Hematopoietic multipotent progenitor cell treated with erythropoietin and hydrocortisone succinate and interleukin-3 and kit ligand, for 4 days (in vitro differentiated cells): ENCODE results near the gene ZNF488.

ENCODE experiments used
- DNase-seq: peaks from one replicate; pipeline ENCODE4 v3.0.0-alpha.2; 2015

ZNF488 gene

DNA sequence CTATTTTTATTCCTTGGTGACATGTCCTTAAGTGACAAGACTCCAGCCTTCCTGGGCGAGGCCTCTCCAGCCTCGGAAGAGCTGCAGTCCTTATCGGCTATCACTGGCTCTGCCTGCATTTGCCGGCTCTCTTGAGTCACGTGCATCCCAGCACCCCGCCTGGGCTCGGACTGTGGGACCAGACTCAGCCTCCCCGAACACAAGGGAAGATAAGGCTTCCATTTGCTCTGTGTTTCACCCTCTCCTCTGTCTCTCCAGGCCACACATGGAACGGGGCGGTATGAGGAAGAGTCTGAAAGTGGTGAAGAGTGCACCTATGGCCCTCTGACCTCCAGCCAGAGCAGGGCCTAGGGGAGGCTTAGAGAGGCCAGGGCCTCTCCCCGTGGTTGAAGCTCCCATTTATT lies 57.2 kb downstream of the ZNF488 start:
- DNase-seq, result peak; percentile 24

DNA sequence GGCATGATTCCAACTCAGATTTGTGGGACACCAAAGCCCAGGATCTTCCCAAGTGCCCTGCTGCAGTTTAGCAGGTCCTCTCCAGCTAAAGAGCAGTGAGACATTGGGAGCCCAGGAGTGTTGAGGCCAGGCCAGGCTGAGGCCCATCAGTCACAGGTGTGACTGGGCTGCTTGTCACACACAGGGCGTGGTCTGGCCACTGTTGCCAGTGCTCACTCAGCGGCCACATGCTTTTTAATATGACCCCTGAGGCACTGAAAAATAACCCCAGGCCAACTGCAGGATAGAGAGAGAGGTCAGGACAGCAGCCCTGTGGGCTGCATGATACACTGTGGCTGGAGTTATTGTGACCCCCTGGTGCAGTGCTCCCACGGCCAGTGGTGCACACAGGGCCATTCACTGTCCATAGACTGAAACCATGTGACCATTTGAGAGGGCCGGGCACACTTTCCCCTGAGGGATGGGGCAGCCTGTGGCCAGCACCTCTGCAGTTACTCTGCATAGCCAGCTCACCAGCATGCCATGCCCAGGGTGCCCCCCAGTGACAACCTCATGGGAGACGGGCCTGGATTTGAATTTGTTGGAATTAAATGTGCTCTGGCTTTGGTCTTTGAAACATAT lies 57.7 kb downstream of the ZNF488 start:
- DNase-seq, result no peak

DNA sequence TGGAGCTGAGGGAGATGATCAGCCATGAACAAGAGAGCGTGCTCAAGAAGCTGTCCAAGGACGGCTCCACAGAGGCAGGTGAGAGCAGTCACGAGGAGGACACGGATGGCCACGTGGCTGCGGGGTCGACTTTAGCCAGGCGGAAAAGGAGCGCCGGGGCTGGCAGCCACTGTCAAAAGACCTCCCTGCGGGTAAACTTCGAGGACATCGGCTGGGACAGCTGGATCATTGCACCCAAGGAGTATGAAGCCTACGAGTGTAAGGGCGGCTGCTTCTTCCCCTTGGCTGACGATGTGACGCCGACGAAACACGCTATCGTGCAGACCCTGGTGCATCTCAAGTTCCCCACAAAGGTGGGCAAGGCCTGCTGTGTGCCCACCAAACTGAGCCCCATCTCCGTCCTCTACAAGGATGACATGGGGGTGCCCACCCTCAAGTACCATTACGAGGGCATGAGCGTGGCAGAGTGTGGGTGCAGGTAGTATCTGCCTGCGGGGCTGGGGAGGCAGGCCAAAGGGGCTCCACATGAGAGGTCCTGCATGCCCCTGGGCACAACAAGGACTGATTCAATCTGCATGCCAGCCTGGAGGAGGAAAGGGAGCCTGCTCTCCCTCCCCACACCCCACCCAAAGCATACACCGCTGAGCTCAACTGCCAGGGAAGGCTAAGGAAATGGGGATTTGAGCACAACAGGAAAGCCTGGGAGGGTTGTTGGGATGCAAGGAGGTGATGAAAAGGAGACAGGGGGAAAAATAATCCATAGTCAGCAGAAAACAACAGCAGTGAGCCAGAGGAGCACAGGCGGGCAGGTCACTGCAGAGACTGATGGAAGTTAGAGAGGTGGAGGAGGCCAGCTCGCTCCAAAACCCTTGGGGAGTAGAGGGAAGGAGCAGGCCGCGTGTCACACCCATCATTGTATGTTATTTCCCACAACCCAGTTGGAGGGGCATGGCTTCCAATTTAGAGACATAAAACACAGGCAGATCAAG lies 58.5 kb downstream of the ZNF488 start:
- no peak for DNase-seq

DNA sequence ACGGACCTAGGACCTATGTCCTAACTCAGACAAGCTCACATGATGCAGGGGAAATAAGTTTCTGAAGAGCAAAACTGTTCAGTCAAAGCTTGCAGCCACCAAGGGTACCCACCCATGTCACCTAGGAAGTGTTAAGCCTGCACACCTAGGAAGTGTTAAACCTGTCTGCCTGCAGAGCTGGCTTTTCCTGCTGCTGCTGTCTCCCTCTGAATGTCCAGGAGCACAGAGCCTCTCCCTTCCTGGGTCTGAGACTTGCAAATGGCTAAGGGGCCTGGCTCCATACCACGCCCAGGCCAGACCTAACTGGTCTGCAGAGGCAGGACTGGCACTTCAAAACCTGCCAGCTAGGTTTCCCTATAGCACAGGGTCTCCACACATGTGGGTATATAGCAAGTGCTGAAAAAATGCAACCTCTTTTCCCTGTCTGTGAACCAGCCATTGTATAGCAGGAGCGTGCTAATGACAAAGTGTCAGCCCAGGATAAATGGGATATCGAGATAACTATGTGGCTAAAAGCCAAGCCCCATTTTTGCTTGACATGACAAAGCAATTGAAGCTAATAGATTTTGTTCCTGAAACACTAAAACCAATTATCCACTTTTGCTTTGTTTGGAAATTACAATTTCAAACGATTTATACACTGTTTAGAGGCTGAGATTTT lies 60.3 kb downstream of the ZNF488 start:
- no peak for DNase-seq

DNA sequence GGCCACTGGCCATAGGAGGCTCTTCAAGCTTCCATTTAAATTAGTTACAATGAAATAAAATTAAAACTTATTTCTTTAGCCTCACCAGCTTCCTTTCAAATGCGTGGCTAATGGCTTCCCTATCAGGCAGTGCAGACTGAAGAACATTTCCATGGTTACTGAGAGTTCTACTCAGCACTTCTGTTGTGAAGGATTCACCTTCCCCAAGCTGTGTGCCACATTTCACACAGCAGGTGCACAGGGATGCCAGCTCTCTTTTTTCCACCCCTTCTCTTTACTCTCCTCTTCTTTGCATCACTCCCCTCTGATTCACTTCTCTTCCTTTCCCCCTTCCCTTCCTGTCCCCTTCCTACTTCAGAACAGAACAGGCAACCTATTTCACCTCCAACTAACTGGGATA lies 61.0 kb downstream of the ZNF488 start:
- DNase-seq, result no peak

DNA sequence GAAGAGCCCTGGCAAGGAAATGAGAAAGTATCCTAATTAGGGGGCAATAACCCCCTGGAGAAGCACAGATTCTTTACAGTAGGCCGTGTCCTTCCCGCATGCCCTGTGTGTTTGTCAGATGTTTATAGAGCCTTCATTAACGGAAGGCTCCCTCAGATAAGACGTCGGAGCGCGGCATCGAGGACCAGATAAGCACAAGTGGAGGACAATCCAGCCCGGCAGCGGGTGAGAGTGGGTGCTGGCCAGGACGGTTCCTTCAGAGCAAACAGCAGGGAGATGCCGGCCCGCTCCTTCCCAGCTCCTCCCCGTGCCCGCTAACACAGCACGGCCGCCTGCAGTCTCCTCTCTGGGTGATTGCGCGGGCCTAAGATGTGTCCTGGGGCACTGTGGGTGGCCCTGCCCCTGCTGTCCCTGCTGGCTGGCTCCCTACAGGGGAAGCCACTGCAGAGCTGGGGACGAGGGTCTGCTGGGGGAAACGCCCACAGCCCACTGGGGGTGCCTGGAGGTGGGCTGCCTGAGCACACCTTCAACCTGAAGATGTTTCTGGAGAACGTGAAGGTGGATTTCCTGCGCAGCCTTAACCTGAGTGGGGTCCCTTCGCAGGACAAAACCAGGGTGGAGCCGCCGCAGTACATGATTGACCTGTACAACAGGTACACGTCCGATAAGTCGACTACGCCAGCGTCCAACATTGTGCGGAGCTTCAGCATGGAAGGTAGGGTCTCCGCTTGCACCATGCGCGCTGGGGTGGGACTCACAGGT lies 61.6 kb downstream of the ZNF488 start, which contains the start of gene GDF2:
GDF2 (plus strand) TSS at position 155 of the 762 bp plus-strand sequence; CDS start at position 370, 215 bp downstream.
- peak; percentile 59 for DNase-seq

DNA sequence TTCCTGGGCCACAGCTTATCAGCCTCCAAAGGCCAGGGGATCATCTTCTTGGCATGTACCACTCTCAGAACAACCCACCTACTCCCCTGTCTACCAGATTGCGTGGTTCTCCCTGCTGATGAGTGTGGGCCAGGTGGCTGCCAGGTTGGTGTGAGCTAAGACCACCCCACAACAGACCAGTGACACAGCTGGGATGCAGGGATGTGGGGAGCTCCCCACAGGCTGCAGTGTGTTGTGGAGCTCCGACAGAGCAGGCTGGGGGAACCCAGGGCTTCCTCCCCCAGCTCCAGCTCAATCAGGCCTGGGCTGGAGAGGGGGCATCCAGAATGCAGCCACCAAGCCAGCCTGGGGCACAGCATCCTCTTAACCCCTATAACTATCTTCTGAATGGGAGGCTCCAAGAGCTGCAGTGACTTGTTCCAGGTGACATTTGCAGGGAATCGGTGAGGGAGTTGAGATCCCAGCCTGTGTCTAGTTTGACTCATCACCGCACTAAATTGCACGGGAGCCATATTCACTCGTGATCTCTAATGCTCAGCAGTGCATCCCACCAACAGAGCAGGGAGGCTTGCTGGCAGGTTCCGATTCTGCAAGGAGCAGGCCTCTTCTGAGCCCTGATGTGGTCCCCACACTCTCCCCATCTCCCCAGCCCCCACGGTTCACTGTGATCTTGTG lies 62.4 kb downstream of the ZNF488 start:
- DNase-seq, result no peak

DNA sequence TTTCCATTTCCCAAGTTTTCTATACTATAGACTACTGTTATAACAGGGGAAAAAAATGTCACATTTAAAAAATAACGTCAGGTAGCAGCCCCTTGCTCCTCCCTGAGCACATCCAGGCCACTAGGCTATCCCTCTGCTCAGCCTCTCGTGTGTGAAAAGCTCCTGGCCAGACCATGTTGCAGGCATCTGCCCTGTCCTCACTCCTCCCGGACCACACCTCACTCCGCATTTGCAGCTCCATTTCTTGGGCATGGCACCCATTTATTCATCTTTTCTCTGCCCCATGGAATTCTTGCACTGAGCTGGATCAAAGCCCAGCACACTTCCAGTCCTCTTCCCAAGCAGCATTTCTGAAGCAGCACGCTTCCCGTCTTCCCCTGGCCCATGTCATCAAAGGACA lies 63.3 kb downstream of the ZNF488 start:
- no peak for DNase-seq

DNA sequence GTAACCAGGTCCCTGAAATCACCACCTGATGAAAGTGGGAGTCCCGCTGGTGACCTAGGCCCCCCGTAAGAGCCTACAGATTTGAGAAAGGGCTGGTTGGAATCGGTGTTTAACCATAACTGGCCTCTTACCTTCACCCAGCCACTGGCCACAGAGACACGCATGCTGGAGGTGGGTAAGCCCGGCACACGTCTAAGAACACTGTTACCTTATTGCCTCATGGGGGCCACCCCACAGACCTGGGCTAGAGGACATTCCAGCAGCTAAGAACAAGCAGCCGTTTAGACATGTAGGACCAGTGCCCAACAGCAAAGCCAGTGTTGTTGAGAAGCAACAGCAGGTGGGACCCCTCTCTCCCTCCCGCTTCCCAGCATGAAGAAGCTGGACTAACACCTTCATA lies 64.3 kb downstream of the ZNF488 start:
- no peak for DNase-seq

DNA sequence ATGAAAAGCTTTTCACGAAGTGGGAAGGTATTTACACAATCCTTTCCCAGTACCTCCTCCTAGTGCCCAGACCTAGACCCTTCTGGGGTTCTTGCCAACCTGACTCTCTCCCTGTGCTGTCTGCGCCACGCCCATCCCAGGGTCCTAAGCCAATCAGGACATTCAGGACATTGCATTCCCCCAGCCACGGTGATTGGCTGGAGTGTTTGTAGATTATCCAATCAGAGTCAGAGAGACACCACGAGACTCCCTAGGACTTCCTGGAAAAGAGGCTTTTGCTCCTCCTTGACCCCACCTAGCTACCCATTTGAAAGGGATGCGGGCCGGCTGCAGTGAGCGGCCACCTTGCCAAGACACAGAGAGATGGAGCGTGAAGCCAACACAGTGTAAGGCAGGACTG lies 65.4 kb downstream of the ZNF488 start:
- DNase-seq, result no peak

DNA sequence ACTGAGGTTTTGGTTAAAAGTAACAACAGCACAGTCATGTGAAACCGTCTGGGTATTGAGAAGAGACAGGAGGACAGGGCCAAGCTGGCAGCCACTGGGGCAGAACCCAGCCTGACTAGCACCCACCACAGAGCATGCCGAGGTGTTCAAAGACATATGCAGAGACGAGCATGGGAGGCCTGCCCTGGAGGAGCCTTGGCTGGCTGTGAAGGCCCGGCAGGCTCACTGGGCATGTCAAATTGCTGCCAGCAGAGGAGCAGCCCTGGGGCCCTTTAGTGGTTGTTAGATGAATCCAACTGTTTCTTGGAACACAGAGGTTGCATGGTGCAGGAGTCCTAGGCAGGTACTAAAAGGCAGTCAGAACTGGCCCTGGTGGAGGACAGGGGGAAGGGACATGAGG lies 66.8 kb downstream of the ZNF488 start:
- no peak for DNase-seq

DNA sequence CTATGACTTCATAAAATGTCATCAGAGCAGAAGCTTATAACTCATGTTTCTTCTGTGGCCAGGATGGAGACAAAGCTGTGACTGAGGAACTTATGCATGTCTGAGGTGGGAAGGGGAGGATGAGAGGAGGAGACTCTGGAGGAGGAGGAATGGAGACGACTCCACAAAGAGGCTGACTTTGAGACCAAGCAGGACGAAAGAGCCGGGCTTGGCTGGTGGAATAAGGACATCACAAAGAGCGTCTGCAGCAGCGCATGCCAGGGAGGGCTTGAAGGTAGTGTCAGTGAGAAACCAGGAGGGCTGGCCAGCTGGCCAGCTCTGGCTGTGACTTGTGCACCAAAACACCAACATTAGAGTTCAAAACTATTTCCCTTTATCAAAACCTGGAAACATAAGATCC lies 68.0 kb downstream of the ZNF488 start:
- no peak for DNase-seq
